Large intestine (tissue), 3 donors: Measurements from ENCODE around the gene EXOC2. TPM values are rescaled to one million over a fixed set of nuclear protein-coding genes. Genes with fewer than 3 reads are reported as not detected.

Experiments used
- DNase-seq, 2 donors: peaks; one replicate each; pipeline versions ENCODE4 v3.0.0 to v3.0.0-alpha.2; 2013
- H3K27ac ChIP-seq: one replicate; pipeline ENCODE4 v1.5.1; 2013; ENCODE audit warnings: low read length
- H3K27me3 ChIP-seq: 2 replicates; pipeline ENCODE4 v1.6.1; 2013; ENCODE audit warnings: low read length; ENCODE audit not compliant: control insufficient read depth, insufficient read depth
- H3K36me3 ChIP-seq: 2 replicates; pipeline ENCODE4 v1.6.1; 2013; ENCODE audit warnings: low read length; ENCODE audit not compliant: control insufficient read depth, insufficient read depth
- H3K4me1 ChIP-seq: one replicate; pipeline ENCODE4 v1.6.1; 2013; ENCODE audit warnings: low read length; ENCODE audit not compliant: control insufficient read depth, insufficient read depth
- H3K4me3 ChIP-seq: one replicate; pipeline ENCODE4 v1.5.1; 2013; ENCODE audit warnings: low read length
- H3K9me3 ChIP-seq: one replicate; pipeline ENCODE4 v1.6.1; 2013; ENCODE audit warnings: mild to moderate bottlenecking, low read depth, low read length, moderate library complexity; ENCODE audit not compliant: control insufficient read depth
- WGBS: methylation state at CpG from one replicate; pipeline ENCODE4 v1.1.5; 2013; ENCODE audit warnings: low lambda C conversion rate; ENCODE audit not compliant: insufficient coverage; 5-methylcytosine and 5-hydroxymethylcytosine counted together
- polyA plus RNA-seq: library from polyadenylated mRNA; unstranded; fragments of 120-200 nt; gene quantifications from one replicate; pipeline ENCODE4 v1.2.1, GENCODE V29; 2013

Gene EXOC2
- polyA plus RNA-seq, 1 donor, result 16.2 TPM

DNA sequence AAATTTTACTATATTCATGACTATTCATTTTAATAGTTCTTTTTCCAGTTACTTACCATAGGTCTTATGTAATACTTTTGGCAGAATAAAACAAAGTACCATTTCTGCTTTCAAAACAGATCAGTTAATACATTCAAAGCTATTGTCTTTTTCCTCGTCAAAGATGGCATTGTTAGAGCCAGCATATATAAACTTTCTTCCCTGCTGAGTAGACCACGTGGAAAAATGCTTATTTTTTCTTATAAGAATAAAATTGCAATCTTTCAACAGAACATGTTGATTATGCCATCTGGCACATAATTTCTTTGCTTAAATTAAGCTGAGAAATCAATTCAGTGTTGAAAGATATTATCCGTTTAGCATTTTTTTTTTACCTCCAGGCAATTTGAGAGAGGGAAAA lies 34.9 kb upstream of the EXOC2 start:
- Histone ChIP-seq H3K4me3 (no peak overlapping the region), H3K9me3 (no peaks in the 10 kb centered on the region), H3K36me3 (no peaks in the 10 kb centered on the region), H3K4me1 (no peaks in the 10 kb centered on the region), H3K27ac (no peak overlapping the region), H3K27me3 (peaks cover 33% of the 10 kb centered on the region)
- WGBS, result 70% methylated on average over 1 of the region's 3 CpGs
- no peak for DNase-seq

DNA sequence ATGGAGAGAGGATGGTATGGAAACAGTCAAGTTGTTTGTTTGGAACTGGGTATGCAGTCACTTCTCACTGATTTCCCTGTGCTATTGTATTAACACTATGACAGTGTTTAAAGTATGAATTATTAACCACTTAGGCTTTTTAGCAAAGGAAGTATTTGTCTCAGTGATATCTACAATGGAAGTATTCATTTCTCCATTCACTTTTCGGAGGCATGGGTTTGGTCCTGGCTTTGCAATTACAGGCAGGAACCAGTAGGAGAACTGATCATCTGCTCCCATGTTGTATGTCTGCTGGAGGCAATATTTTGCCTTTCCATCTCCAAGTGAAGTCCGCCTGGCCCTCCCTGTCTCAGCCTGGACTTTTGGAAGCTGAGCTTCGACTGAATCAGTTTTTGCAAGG lies 30.6 kb upstream of the EXOC2 start:
- Histone ChIP-seq H3K36me3 (no peaks in the 10 kb centered on the region), H3K27me3 (peaks cover 26% of the 10 kb centered on the region), H3K27ac (no peak overlapping the region), H3K4me1 (no peaks in the 10 kb centered on the region), H3K4me3 (no peak overlapping the region), H3K9me3 (no peaks in the 10 kb centered on the region)
- DNase-seq, result no peak
- no CpG with 5 or more reads among the region's 3 CpGs for WGBS

DNA sequence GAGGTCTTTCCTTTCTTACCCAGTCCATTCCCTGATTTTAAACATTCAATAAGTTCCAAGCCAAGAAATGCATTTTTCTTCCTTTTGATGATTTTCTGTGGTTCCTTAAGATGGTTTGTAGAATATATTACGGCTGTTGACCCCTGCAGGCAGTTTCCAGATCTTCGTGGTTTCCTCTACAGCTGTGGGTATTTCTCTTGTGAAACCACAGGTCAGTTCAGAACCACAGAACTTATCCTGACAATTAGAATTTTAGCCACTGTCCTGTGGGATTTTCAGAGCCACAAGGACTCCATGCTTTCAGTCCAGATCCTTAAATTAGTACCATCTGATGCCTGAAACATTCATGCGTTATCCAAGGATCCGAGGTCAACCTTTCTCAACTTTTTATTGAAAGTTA lies 29.7 kb upstream of the EXOC2 start:
- no peak overlapping the region for H3K4me3 ChIP-seq
- peaks cover 23% of the 10 kb centered on the region for H3K27me3 ChIP-seq
- H3K36me3 ChIP-seq, result no peaks in the 10 kb centered on the region
- no peaks in the 10 kb centered on the region for H3K9me3 ChIP-seq
- H3K27ac ChIP-seq, result no peak overlapping the region
- no peaks in the 10 kb centered on the region for H3K4me1 ChIP-seq
- WGBS, result 67% methylated on average over 1 of the region's 4 CpGs
- no peak for DNase-seq

DNA sequence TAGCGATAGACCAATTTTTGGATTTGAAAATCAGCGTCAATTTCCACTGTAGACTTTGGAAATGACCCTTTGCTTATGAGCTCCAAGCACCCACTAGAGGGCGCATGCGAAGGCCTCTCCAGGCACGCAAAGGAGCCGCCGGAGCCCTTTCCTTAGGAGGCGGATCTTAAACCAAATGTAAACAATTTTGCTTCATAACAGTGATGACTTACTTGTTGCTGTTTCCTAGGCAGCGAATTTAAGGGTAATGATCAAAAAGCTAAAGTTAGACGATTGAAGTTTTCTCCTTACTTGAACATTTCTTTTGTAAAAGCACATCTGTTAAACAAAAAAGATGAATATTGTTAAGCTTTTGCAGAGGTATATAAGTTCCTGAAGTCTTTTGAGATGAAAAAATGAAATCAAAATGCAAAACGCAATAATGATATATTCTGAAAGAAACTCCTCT lies 29.2 kb upstream of the EXOC2 start:
- no peaks in the 10 kb centered on the region for H3K4me1 ChIP-seq
- 6% methylated on average over 2 of the region's 11 CpGs for WGBS
- no peak overlapping the region for H3K4me3 ChIP-seq
- peak; percentile 58 to 59 for DNase-seq
- no peaks in the 10 kb centered on the region for H3K9me3 ChIP-seq
- H3K27me3 ChIP-seq, result peaks cover 20% of the 10 kb centered on the region
- no peak overlapping the region for H3K27ac ChIP-seq
- H3K36me3 ChIP-seq, result no peaks in the 10 kb centered on the region

DNA sequence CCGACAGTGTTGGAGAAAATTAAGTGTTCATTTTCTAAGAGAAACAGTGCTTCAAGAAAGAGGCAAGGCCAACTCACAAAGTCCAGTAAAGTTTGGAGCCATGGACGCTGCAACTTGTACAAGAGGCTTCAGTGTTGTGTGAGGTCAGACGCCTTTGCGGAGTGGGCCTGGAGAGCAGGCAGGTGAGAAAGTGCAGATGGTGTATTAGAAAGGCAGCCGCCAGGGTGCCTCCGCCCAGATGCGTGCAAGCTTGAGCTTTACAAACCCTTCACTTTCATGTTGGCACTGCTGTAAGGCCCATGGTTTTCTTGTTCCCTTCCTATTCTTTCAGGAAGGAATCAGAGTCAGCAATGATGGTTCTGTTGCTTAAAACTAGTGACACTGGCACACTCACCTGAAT lies 25.4 kb upstream of the EXOC2 start:
- H3K27me3 ChIP-seq, result peaks cover 28% of the 10 kb centered on the region
- no peak overlapping the region for H3K4me3 ChIP-seq
- H3K9me3 ChIP-seq, result no peaks in the 10 kb centered on the region
- H3K36me3 ChIP-seq, result no peaks in the 10 kb centered on the region
- WGBS, result 63% methylated on average over 1 of the region's 7 CpGs
- no peak overlapping the region for H3K27ac ChIP-seq
- DNase-seq, result no peak
- no peaks in the 10 kb centered on the region for H3K4me1 ChIP-seq

DNA sequence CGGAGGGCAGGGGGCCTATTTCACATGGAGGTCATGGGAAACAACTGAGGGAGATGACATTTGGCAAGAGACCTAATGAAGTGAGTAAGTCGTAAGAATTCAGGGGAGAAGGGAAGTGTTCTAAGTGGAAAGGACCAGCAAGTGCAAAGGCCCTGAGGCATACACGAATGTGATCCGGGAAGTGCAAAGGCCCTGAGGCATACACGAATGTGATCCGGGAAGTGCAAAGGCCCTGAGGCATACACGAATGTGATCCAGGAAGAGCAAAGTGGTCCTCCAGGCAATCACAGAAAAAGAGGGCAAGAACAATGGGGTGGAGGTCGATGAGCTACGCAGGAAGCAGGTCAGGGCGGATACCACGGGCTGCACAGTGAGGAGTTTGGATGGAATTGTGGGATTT lies 24.2 kb upstream of the EXOC2 start:
- Histone ChIP-seq H3K4me1 (no peaks in the 10 kb centered on the region), H3K9me3 (no peaks in the 10 kb centered on the region), H3K36me3 (no peaks in the 10 kb centered on the region), H3K27ac (no peak overlapping the region), H3K27me3 (peaks cover 26% of the 10 kb centered on the region), H3K4me3 (no peak overlapping the region)
- no peak for DNase-seq
- 100% methylated on average over 7 of the region's 11 CpGs for WGBS

DNA sequence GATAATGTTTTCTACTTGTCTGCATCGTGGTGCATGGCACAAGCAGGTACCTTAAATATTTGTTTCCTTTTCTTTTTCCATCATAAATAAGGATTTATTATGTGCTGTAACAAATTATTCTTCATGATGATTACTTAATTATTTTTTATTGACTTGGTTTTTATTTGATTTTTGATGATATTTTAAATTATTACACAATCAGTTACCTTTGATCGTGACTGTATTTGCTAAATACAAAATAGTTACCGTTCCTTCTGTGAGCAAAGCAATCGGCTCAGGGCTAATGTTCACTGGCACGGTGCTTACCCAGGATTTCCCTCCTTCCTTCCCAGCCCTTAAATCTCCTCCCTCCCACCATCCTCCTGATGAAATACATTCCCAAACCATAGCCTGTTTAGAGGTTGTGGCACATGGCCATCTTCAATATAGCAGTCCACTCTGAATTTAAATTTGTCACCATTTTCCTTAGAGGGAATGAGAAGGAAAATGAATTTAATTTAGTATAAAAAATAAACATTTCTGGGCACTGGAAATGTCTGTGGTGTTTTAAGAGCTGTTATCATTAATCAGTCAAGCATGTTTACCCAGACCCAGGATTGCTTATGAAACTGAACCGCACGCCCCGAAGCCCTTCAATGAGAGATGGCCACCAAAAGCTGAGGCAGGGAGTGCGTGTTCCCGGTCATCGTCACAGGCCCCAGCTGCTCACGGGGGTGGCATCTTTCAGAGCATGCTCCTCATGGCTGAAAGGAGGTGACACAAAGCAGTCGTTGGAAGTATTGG lies 23.0 kb upstream of the EXOC2 start:
- H3K4me1 ChIP-seq, result no peaks in the 10 kb centered on the region
- H3K9me3 ChIP-seq, result no peaks in the 10 kb centered on the region
- peaks cover 33% of the 10 kb centered on the region for H3K27me3 ChIP-seq
- no peaks in the 10 kb centered on the region for H3K36me3 ChIP-seq
- WGBS, result 60% methylated on average over 1 of the region's 13 CpGs
- H3K4me3 ChIP-seq, result no peak overlapping the region
- no peak for DNase-seq
- no peak overlapping the region for H3K27ac ChIP-seq

DNA sequence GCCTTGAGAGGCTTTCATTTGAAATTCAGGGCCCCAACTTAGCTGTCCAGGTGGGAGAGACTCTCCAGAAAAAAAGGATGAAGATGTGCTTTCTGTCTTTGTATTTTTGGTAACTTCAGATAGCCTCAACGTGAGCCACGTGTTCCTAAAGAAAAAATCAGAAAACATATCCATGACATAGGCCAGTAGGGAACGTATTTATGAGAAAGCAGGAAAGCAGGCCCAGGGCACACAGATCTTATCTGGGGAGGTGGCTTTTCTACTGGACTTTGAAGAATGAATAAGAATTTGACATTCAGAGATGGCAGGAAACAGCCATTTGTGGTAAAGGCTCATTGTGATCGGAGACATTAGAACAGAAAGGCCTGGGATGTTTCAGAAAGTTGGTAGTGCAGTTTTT lies 21.2 kb upstream of the EXOC2 start:
- no peak overlapping the region for H3K4me3 ChIP-seq
- H3K27me3 ChIP-seq, result peaks cover 43% of the 10 kb centered on the region
- no peaks in the 10 kb centered on the region for H3K36me3 ChIP-seq
- no peaks in the 10 kb centered on the region for H3K9me3 ChIP-seq
- WGBS, result 93% methylated on average over 3 of the region's 4 CpGs
- H3K4me1 ChIP-seq, result peaks cover 4% of the 10 kb centered on the region
- no peak overlapping the region for H3K27ac ChIP-seq
- no peak for DNase-seq

DNA sequence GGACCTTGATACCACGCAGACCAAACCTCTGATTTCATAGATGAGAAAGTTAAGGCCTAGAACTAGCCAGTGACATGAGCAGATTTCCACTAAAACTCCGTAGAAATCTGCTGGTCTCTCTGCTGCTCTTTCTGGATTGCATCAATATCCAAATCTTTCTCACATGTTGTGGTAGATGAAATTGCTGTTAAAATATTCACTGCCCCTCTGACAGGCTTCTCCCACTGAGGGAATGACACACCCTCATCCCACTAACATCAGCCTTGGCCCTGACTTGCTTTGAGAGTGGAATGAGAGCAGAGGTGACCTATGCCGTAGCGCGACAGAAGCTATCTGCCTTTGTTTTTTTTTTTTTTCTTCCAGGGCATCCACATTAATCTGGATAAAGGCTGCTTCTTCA lies 20.4 kb upstream of the EXOC2 start:
- WGBS, result no CpG with 5 or more reads among the region's 5 CpGs

DNA sequence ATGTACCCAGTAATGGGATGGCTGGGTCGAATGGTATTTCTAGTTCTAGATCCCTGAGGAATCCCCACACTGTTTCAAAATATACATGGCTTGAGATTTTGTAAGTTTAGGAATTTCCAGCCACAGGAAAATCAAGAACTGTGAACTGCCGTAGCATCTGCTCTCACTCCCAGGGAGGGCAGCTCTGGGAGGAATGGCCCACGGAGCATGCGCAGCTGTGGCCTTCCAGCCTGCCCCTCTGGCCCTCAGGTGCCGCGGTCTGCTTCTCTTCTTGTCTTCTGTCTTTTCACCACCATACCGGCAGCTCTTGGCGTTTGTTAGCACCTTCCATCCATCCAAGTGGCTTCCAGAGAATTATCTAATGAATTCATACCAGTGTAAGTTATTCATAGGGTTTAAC lies 19.9 kb upstream of the EXOC2 start:
- Histone ChIP-seq H3K9me3 (no peaks in the 10 kb centered on the region), H3K4me3 (no peak overlapping the region), H3K4me1 (peaks cover 4% of the 10 kb centered on the region), H3K27me3 (peaks cover 45% of the 10 kb centered on the region), H3K36me3 (no peaks in the 10 kb centered on the region), H3K27ac (no peak overlapping the region)
- no peak for DNase-seq
- WGBS, result 100% methylated on average over 1 of the region's 8 CpGs

More for the DNA sequence above, 20.4 kb upstream of the EXOC2 start:
- no peak overlapping the region for H3K27ac ChIP-seq
- H3K36me3 ChIP-seq, result no peaks in the 10 kb centered on the region
- no peak overlapping the region for H3K4me3 ChIP-seq
- peaks cover 41% of the 10 kb centered on the region for H3K27me3 ChIP-seq
- no peaks in the 10 kb centered on the region for H3K9me3 ChIP-seq
- DNase-seq, result no peak
- peaks cover 4% of the 10 kb centered on the region for H3K4me1 ChIP-seq

DNA sequence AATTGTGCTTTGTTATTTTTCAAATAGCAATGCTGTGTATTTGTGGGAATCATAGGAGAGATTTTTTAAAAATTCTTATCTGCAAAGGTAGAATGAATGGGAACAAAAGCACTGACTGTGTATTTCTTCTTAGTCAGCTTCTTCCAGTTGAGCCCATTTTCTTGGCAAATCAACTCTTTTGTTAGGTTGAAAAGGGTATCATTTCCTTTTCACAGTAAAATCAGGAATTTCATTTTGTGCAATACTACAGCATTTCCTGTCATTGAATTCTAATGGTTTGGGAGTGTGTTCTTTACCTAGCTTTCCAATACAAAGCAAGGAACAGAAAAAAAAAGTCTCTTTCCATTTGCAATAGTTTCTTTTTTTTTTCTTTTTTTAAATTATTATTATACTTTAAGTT lies 19.0 kb upstream of the EXOC2 start:
- peaks cover 4% of the 10 kb centered on the region for H3K4me1 ChIP-seq
- H3K27ac ChIP-seq, result peak overlapping the region; percentile 92

More for the DNA sequence above, 19.0 kb upstream of the EXOC2 start:
- Histone ChIP-seq H3K9me3 (no peaks in the 10 kb centered on the region), H3K27me3 (peaks cover 49% of the 10 kb centered on the region), H3K4me3 (no peak overlapping the region), H3K36me3 (no peaks in the 10 kb centered on the region)
- no peak for DNase-seq
